SJCRH30 (cell line): ENCODE measurements around the gene C14orf119. TPM values are rescaled to one million over a fixed set of nuclear protein-coding genes. Genes with fewer than 3 reads are reported as not detected.

Source experiments
- DNase-seq, 2 experiments: peaks; one replicate each; pipeline ENCODE4 v3.0.0-alpha.2; 2015 to 2020
- H3K27ac ChIP-seq: fragments of 250-450 bp; sonication (Bioruptor Pico); 2 replicates; pipeline ENCODE4 v1.5.1; 2020; ENCODE audit warnings: mild to moderate bottlenecking, moderate library complexity
- H3K27me3 ChIP-seq: fragments of 250-450 bp; sonication (Bioruptor Pico); 2 replicates; pipeline ENCODE4 v1.5.1; 2020; ENCODE audit warnings: mild to moderate bottlenecking, moderate library complexity
- H3K36me3 ChIP-seq: fragments of 250-450 bp; sonication (Bioruptor Pico); 2 replicates; pipeline ENCODE4 v1.5.1; 2020; ENCODE audit warnings: mild to moderate bottlenecking, moderate library complexity
- H3K4me1 ChIP-seq: fragments of 250-450 bp; sonication (Bioruptor Pico); 2 replicates; pipeline ENCODE4 v1.5.1; 2020; ENCODE audit warnings: mild to moderate bottlenecking, moderate library complexity
- H3K4me3 ChIP-seq: fragments of 250-450 bp; sonication (Bioruptor Pico); 2 replicates; pipeline ENCODE4 v1.5.1; 2020; ENCODE audit warnings: mild to moderate bottlenecking, moderate library complexity
- H3K9me3 ChIP-seq: fragments of 250-450 bp; sonication (Bioruptor Pico); replicated peaks from 2 replicates; pipeline ENCODE4 v1.5.1; 2020; ENCODE audit warnings: mild to moderate bottlenecking, moderate library complexity
- total RNA-seq: library from RNA; depleted of rRNA; stranded (reverse); fragments of >200 nt; shearing (Covaris generic); gene quantifications from 2 replicates; pipeline ENCODE4 v1.2.3, GENCODE V29; 2014; rRNA removed

The C14orf119 gene, protein sequence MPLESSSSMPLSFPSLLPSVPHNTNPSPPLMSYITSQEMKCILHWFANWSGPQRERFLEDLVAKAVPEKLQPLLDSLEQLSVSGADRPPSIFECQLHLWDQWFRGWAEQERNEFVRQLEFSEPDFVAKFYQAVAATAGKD
- total RNA-seq = 43.6 and 46.0 TPM in 2 replicates

DNA sequence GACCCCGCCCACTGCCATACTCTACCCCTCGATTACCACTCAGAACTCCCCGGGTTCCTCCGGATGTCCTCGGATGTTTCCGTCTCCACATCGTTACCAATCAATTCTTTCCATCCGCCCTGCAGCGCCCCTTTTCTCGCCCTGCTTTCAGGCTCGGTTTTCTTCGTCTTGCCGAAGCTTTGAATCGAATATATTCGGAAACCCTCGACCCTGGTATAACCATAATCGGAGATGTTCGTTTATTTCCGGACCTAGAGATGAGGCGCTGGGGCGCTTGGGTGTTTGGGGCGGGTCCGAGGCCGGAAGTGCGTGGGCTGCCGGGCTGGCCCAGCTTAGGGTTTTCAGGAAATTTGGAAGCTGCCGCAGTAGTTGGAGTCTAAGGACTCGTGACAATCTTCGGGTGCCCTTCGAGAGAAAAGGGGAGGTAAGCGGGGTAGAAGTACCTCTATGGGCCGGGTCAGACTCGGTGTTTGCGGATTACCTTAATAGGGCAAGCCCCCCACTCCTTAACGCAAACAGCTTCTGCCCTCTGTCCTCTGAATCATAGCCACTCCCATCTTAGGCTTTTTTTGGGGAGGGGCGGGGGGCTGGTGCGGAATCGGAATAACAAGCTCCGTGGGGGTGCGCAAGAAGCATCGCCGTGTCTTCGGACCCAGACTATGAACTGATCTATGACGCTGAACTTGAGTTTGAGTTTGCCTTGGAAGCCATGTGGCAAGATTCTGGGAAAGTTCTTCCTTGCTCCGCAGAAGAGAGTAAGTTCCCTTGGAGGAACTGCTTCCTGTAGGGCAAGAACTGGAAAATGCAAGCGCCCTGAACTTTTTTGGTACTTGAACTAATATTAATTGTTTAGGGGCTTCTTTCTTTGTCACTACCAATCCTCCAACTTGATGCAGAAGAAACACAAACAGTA is at the start of gene C14orf119:
Gene C14orf119 (plus strand): TSS at position 310 of the 913 bp plus-strand sequence. CDS start 2,154 bp downstream, outside the sequence.
- DNase-seq = peak; percentile 99 to 100
- peaks cover 30% of the 10 kb centered on the region for H3K36me3 ChIP-seq

DNA sequence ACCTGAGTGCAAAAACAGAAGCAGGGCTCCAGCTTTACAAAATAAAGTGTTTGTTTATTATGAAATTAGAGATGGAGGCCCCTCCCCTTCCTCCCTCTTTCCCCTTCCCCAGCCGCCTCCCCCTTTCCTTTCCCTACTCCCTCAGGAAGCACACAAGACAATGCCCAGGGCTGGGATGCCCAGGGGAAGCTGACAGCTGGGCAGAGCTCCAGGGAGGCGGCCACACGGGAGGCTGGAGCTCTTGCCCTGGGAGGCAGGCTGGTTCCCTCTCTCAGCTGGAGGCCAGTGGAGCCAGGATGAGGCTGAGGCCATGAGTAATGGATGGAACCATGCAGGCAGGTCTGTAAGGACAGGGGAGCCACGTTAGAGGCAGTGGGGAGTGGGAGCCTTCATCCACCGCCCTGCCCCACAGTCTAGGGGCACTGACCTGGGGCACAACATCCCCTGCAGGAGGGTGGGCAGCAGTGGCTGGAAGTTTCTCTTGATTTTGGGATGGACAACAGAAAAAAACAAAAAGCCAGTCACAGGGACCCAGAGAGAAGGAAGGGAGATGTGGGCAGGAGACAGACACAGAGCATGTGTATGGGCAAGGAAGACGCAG is 48.2 kb upstream of the C14orf119 start:
- no peaks in the 10 kb centered on the region for H3K9me3 ChIP-seq
- H3K27me3 ChIP-seq = no peaks in the 10 kb centered on the region
- H3K36me3 ChIP-seq = peaks cover 5% of the 10 kb centered on the region; the same call in 1 of the 2 replicates
- no peak overlapping the region for H3K27ac ChIP-seq
- no peaks in the 10 kb centered on the region for H3K4me1 ChIP-seq
- H3K4me3 ChIP-seq = no peak overlapping the region
- no peak for DNase-seq

More for the DNA sequence above, at the start of gene C14orf119:
- Histone ChIP-seq H3K4me3 (peak within 1 kb of the TSS; percentile 94), H3K27me3 (no peaks in the 10 kb centered on the region), H3K27ac (peak within 1 kb of the TSS; percentile 92), H3K4me1 (peaks cover 2% of the 10 kb centered on the region; the same call in 1 of the 2 replicates), H3K9me3 (no peaks in the 10 kb centered on the region)

DNA sequence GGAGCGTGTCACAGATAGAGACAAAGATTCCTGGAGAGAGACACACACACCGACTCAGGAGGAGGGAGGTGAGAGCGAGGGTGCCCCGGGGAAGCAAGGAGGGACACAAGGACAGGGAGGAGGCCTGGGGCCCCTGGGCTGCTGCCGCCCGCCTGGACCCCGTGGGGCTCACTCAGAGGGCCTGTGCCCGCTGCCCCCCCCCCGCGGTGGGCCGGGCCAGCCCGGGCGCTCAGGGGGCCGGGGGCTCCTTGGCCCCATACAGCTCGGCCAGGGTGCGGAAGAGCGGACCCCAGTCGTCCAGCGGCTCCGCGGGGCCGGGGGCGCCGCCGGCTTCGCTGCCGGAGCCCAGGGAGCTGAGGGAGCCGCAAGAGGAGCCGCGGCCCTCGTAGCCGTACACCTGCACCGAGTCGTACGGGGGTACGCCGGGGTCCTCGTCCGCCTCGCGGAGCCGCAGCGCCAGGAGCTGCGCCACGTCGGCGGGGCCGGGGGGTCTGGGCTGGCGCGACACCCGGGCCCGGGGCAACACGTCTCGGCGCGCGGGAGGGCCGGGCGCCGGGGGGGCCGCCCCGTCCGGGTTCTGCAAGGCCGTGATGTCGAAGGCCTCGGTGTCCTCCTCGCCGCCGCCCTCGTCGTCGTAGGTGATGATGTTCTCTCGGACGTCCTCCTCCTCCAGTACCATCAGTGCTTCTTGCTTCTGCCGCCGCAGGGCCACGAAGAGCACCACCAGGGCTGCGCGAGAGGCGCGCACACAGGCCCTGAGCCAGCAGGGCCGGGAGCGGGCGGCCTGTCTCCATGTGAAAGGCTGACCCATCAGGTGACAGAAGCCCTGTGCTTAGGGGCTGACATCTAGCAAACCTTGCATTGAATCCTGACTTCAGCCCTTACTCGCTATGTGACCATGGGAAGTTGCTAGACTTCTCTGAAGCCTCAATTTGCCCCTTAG is 47.3 kb upstream of the C14orf119 start:
- Histone ChIP-seq H3K4me3 (no peak overlapping the region), H3K9me3 (no peaks in the 10 kb centered on the region), H3K36me3 (peaks cover 5% of the 10 kb centered on the region; the same call in 1 of the 2 replicates), H3K27me3 (no peaks in the 10 kb centered on the region), H3K4me1 (no peaks in the 10 kb centered on the region), H3K27ac (no peak overlapping the region)
- DNase-seq = no peak

DNA sequence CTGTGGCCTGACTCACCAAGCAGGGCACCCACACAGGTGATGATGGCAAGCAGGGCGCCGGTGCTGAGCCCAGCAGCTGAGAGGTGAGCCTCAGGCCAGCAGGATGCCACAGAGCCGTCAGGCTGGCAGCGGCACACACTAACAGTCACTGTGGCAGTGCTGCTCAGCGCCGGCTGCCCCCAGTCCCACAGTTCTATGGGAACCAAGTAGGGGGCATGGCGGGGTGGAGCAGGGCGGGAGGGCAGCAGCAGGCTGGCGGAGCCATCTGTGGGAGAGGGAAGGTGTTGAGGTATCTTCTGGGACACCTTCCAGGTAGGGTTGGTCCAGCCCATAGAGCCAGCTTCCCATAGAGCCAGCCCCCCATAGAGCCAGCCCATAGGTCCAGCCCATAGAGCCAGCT is 46.3 kb upstream of the C14orf119 start:
- no peak for DNase-seq
- H3K4me3 ChIP-seq = no peak overlapping the region

DNA sequence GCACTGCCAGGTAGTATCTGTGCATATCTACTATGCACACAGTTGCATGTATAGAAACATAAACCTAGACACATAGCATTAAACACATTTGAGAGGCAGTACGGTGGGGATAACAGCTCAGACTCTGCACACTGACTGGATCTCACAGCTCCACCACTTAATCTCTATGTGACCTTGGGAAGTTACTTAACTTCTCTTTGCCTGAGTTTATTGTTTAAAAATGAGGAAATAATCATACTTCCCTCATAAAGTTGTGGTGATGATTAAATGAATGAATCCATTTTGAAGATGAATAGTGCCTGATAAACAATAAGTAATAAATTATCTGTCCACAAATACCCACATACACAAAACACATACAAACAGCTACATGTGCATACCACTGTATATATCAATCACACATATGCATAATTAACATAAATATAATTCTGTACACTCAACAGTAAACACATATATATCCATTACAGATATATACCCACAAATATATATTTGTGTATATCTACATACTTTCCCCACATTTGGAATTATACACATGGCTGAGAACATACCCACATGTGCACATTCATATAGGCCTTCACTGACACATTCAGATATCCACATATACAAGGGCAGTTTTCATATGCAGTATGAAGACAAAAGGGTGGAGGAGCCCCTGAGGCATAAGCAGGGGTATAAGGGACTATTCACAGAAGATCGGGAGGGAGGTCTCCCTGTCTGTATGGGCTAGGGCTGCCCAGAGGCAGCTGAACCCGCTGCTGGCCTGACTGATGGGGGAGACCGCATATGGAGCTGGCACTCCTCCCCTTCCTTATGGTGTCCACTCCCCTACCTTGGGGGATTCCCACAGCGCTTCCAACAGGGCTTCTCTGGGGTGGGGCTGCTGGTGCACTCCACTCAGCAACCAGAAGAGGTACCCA is 43.9 kb upstream of the C14orf119 start:
- Histone ChIP-seq H3K4me3 (no peak overlapping the region), H3K9me3 (no peaks in the 10 kb centered on the region), H3K27ac (no peak overlapping the region), H3K36me3 (peaks cover 5% of the 10 kb centered on the region; the same call in 1 of the 2 replicates), H3K4me1 (peaks cover 3% of the 10 kb centered on the region; the same call in 1 of the 2 replicates), H3K27me3 (no peaks in the 10 kb centered on the region)
- no peak for DNase-seq

More for the DNA sequence above, 46.3 kb upstream of the C14orf119 start:
- Histone ChIP-seq H3K9me3 (no peaks in the 10 kb centered on the region), H3K4me1 (no peaks in the 10 kb centered on the region), H3K36me3 (peaks cover 5% of the 10 kb centered on the region; the same call in 1 of the 2 replicates), H3K27me3 (no peaks in the 10 kb centered on the region), H3K27ac (no peak overlapping the region)

DNA sequence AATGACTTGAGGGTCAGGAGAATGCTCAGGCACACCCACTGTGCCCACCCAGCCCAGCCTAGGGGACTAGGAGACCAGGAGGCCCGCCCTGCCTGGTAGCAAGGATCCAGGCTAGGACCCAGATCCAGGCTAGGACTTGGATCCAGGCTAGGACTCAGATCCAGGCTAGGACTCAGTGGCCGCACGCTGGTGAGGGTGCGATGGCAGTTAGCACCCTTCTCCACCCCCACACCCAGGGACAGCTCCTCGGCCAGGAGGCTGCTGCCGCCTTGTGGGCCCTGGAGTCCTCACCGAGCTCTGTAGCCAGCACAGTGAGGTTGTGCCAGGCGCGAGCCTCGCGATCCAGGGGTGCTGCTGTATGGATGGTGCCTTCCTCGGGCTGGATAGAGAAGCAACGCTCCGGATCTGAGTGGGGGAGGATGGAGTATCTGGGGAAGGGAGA is 43.1 kb upstream of the C14orf119 start:
- H3K4me3 ChIP-seq = no peak overlapping the region
- peaks cover 3% of the 10 kb centered on the region; the same call in 1 of the 2 replicates for H3K4me1 ChIP-seq
- no peak overlapping the region for H3K27ac ChIP-seq
- no peaks in the 10 kb centered on the region for H3K27me3 ChIP-seq
- no peak for DNase-seq
- H3K36me3 ChIP-seq = peaks cover 5% of the 10 kb centered on the region; the same call in 1 of the 2 replicates
- H3K9me3 ChIP-seq = no peaks in the 10 kb centered on the region

DNA sequence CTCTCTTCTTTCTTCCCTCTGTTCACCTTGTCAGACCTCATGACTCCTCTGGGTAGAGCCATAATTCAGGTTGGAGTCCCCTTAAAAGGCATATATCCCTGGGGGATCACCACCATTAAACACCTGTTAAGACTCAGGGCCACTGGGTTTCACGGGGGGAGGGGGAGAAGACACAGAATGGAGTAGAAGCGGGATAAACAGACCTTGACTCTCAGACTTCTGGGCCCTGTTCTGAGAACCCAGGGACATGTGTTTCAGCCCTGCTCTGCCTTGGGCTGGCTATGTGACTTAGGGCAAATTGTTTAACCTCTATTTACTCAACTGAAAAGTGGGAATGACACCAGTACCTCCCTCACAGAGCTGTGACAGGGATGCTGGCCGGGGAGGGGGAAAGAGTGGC is 42.6 kb upstream of the C14orf119 start:
- Histone ChIP-seq H3K9me3 (no peaks in the 10 kb centered on the region), H3K27me3 (no peaks in the 10 kb centered on the region), H3K4me1 (peaks cover 3% of the 10 kb centered on the region; the same call in 1 of the 2 replicates), H3K36me3 (peaks cover 5% of the 10 kb centered on the region; the same call in 1 of the 2 replicates), H3K27ac (no peak overlapping the region), H3K4me3 (no peak overlapping the region)
- no peak for DNase-seq

DNA sequence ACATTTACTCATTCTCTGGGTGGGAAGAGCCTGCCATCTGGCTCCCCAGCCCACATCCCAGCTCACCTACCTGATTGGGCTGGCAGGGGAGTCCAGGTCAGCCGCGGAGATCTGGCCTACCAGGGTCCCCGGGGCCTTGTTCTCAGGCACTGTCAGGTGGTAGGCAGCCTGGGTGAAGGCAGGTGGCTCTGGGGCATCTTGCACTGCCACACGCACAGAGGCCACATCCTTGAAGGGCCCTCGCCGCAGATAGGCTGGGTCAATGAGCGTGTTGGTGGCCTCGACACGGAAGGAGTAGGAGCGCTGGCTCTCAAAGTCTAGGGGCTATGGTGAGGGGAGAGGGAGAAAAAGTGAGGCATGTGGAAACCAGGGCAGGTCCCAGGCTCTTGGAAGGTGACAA is 41.9 kb upstream of the C14orf119 start:
- DNase-seq = no peak
- Histone ChIP-seq H3K27ac (no peak overlapping the region), H3K9me3 (no peaks in the 10 kb centered on the region), H3K4me1 (peaks cover 3% of the 10 kb centered on the region; the same call in 1 of the 2 replicates), H3K27me3 (no peaks in the 10 kb centered on the region), H3K4me3 (no peak overlapping the region), H3K36me3 (peaks cover 3% of the 10 kb centered on the region; the same call in 1 of the 2 replicates)

DNA sequence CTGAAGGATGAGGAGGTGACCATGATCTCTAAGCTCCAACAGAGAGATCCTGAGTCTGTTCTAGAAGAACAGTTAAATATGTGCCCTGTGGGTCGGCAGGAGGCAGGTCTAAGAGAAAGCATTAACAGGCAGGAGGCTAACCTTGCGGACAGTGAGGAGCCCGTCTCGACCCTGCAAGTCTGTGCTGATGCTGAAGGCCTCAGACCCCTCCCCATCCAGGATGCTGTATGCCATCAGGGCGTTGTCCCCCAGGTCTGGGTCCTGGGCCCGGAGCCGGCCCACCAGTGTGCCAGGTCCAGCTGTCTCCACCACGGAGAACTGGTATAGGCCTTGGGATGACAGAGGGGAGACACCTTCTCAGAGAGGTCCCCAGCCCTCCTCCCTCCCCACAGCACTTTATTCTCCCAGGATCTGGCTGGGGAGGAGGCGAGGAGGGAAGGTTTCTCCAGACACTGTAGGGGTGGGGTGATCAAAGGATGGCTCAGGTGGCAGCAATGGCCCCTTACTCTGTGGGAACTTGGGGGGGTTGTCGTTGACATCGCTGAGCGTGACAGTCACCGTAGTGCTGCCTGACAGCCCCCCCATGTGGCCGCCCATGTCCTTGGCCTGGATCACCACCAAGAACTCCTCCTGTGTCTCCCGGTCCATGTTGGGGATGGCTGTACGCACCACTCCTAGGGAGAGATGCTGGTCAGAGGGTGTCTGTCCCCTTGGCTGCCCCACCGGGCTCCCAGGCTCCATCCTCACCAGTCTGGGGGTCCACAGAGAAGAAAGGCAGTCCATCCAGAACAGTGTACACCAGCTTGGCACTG is 41.1 kb upstream of the C14orf119 start:
- Histone ChIP-seq H3K4me1 (peaks cover 3% of the 10 kb centered on the region; the same call in 1 of the 2 replicates), H3K27me3 (no peaks in the 10 kb centered on the region), H3K9me3 (no peaks in the 10 kb centered on the region), H3K27ac (no peak overlapping the region), H3K36me3 (peaks cover 4% of the 10 kb centered on the region; the same call in 1 of the 2 replicates), H3K4me3 (no peak overlapping the region)
- DNase-seq = peak in 1 of 2 experiments; percentile 32

DNA sequence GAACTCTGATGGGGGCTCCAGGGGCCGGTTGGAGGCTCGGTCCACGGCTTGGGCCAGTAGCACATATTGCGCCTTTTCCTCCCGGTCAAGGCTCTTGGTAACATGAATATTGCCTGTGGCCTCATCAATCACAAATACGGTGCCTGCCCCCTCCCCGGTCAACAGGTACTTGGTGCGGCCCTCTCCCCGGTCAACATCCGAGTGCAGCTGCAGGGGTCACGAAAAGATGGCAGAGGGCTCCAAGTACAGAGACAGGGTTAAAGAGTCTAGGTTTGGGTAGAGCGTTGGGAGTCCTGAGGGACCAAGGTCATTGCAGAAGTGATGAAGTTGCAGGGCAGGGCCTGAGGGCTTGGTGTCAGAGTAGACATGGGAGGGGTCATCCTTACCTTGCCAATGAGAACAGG is 40.2 kb upstream of the C14orf119 start:
- H3K27ac ChIP-seq = no peak overlapping the region
- peaks cover 7% of the 10 kb centered on the region for H3K36me3 ChIP-seq
- no peaks in the 10 kb centered on the region for H3K9me3 ChIP-seq
- no peak for DNase-seq
- no peaks in the 10 kb centered on the region for H3K27me3 ChIP-seq
- H3K4me3 ChIP-seq = no peak overlapping the region
- H3K4me1 ChIP-seq = peaks cover 3% of the 10 kb centered on the region; the same call in 1 of the 2 replicates

DNA sequence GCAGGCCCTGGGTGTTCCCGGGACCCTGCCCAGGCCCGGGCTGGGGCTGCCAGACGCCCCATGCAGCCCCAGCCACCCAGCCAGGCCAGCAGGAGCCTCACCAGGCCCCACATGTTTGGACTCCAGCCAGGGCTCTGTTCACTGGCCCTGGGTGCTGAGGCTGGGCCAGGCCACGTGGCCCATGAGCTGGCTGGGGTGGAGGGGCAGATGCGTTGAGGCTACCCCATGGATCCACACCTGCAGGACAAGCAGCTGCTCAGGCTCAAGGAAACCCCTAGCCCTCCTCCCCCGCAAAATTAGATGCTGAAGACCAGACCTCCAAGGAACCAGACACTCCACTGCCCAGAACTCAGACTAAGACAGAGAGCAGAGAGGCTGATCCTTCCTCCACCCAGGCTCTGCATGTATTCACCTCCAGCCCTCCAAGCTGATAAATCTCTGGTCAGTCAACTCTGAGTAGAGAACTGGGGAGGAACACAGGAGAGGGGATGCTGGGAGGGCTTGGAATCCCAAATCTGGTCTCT is 39.6 kb upstream of the C14orf119 start:
- no peaks in the 10 kb centered on the region for H3K9me3 ChIP-seq
- H3K36me3 ChIP-seq = peaks cover 13% of the 10 kb centered on the region
- H3K27ac ChIP-seq = no peak overlapping the region
- no peaks in the 10 kb centered on the region for H3K27me3 ChIP-seq
- H3K4me3 ChIP-seq = no peak overlapping the region; the same call in 1 of the 2 replicates
- peaks cover 3% of the 10 kb centered on the region; the same call in 1 of the 2 replicates for H3K4me1 ChIP-seq
- DNase-seq = peak; percentile 31 to 48
